ENCODE measurements around the gene KIF16B.

DNA sequence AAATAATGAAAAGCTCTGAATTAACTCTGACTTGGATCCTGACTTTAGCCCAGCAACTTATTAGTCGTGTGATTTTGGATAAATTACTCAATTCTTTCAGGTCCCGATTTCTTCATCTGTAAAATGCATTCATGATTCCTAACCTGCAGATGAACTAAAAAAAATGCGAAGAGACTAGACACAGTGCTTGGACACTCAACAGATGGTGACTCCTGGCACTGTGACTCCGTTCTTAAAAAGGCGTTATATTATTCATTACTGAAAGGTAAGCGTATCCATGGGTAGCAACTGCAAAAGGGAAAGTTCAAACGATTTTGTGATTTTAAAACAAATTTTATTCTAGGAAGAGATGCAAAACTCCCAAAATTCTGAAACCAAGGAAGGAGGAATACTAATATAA, 226.3 kb downstream of the KIF16B start:
- TF ChIP-seq, protein P1, sequence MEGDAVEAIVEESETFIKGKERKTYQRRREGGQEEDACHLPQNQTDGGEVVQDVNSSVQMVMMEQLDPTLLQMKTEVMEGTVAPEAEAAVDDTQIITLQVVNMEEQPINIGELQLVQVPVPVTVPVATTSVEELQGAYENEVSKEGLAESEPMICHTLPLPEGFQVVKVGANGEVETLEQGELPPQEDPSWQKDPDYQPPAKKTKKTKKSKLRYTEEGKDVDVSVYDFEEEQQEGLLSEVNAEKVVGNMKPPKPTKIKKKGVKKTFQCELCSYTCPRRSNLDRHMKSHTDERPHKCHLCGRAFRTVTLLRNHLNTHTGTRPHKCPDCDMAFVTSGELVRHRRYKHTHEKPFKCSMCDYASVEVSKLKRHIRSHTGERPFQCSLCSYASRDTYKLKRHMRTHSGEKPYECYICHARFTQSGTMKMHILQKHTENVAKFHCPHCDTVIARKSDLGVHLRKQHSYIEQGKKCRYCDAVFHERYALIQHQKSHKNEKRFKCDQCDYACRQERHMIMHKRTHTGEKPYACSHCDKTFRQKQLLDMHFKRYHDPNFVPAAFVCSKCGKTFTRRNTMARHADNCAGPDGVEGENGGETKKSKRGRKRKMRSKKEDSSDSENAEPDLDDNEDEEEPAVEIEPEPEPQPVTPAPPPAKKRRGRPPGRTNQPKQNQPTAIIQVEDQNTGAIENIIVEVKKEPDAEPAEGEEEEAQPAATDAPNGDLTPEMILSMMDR (IDR thresholded peaks at IDR 0.05), result no peak
- no peak for TF ChIP-seq POLR2A (IDR thresholded peaks at IDR 0.05)

All from uterus (tissue), 2 donors.